GM12878 (cell line): ENCODE measurements around the gene TMEM229B. TPM values are rescaled to one million over a fixed set of nuclear protein-coding genes. Genes with fewer than 3 reads are reported as not detected.

ENCODE experiments used
- ATAC-seq: fragments of 200-7000 bp; cut with Tn5 transposase; 3 replicates; pipeline ENCODE4 v1.9.1; 2020; ENCODE audit warnings: mild to moderate bottlenecking, moderate library complexity
- BruUV-seq: library from RNA; stranded (reverse); fragments of 400-500 nt; replicated peaks from 2 replicates; lab custom pipeline; 2021; lab: Mats Ljungman, UMichigan
- CTCF ChIA-PET: fragments of 300-600 bp; sonication (Branson Sonifier 250); formaldehyde crosslinking; extraction: SDS; loops from one replicate; lab custom pipeline; 2021; ENCODE audit warnings: inconsistent platforms; lab: Yijun Ruan, JAX
- POLR2A ChIA-PET: fragments of 350-600 bp; formaldehyde crosslinking; extraction: SDS; loops from one replicate; lab custom pipeline; 2021; ENCODE audit warnings: inconsistent platforms; lab: Charles Lee
- RAD21 ChIA-PET: fragments of 300-600 bp; sonication (Branson Sonifier 250); formaldehyde crosslinking; loops from one replicate; lab custom pipeline; 2023; ENCODE audit warnings: antibody characterized with exemption; ENCODE audit not compliant: unreplicated experiment; lab: Charles Lee
- SMC1A ChIA-PET: fragments of 300-600 bp; sonication (Branson Sonifier 250); formaldehyde crosslinking; loops from one replicate; lab custom pipeline; 2023; ENCODE audit not compliant: unreplicated experiment, uncharacterized antibody; lab: Charles Lee
- DNase-seq: peaks from one replicate; pipeline ENCODE4 v3.0.0-alpha.2; 2011; ENCODE audit warnings: low read depth, low spot score
- FAIRE-seq: peaks from 3 replicates; lab custom pipeline; 2011; peaks lifted over from hg19 to GRCh38; lab: Jason Lieb, UNC
- H2AFZ ChIP-seq: 2 replicates; pipeline ENCODE4 v1.6.0; 2011; ENCODE audit warnings: low read depth, low read length, control low read depth; ENCODE audit not compliant: control insufficient read depth
- H3K27ac ChIP-seq: 2 replicates; pipeline ENCODE4 v1.5.1; 2011; ENCODE audit warnings: control low read depth; ENCODE audit not compliant: control insufficient read depth, insufficient read depth
- H3K27me3 ChIP-seq, 2 experiments: replicated peaks in 1 of 2; 2 replicates each; pipeline versions ENCODE4 v1.6.0 to v1.6.1; 2011; ENCODE audit warnings: low read length in 1 of 2; ENCODE audit not compliant: control insufficient read depth in 2 of 2, insufficient read depth in 2 of 2
- H3K36me3 ChIP-seq, 2 experiments: 2 replicates each; pipeline ENCODE4 v1.5.1; 2011; ENCODE audit warnings: low read length in 1 of 2; ENCODE audit not compliant: control insufficient read depth in 2 of 2, insufficient read depth in 2 of 2
- H3K4me1 ChIP-seq: 2 replicates; pipeline ENCODE4 v1.6.1; 2011; ENCODE audit warnings: mild to moderate bottlenecking, low read length, moderate library complexity, mixed read lengths; ENCODE audit not compliant: control insufficient read depth, insufficient read depth
- H3K4me2 ChIP-seq: 2 replicates; pipeline ENCODE4 v1.6.0; 2011; ENCODE audit warnings: control low read depth; ENCODE audit not compliant: control insufficient read depth, insufficient read depth
- H3K4me3 ChIP-seq: fragments of 200-600 bp; sonication (generic); 2 replicates; pipeline ENCODE4 v1.5.1; 2016
- H3K79me2 ChIP-seq: 2 replicates; pipeline ENCODE4 v1.6.0; 2011; ENCODE audit warnings: low read length; ENCODE audit not compliant: control insufficient read depth, insufficient read depth
- H3K9ac ChIP-seq: 2 replicates; pipeline ENCODE4 v1.8.0; 2011; ENCODE audit warnings: low read length, control low read depth, mixed read lengths; ENCODE audit not compliant: control insufficient read depth, insufficient read depth
- H3K9me3 ChIP-seq: replicated peaks from 3 replicates; pipeline ENCODE4 v1.5.1; 2011; ENCODE audit warnings: mild to moderate bottlenecking, low read length; ENCODE audit not compliant: control insufficient read depth, insufficient read depth
- H4K20me1 ChIP-seq: 2 replicates; pipeline ENCODE4 v1.6.0; 2011; ENCODE audit not compliant: control insufficient read depth, insufficient read depth
- BCL11A ChIP-seq: IDR thresholded peaks from 2 replicates; pipeline ENCODE4 v1.6.1; 2011; ENCODE audit warnings: low read depth, low read length
- E4F1 ChIP-seq: fragments of 450-650 bp; IDR thresholded peaks from 2 replicates; pipeline ENCODE4 v1.6.1; 2018; ENCODE audit warnings: borderline replicate concordance, mild to moderate bottlenecking; ENCODE audit not compliant: partially characterized antibody
- ELK1 ChIP-seq: IDR thresholded peaks from 2 replicates; pipeline ENCODE4 v1.6.1; 2012; ENCODE audit warnings: low read depth, low read length, improper control_type of control experiment
- GATAD2B ChIP-seq: fragments of 450-650 bp; conservative IDR thresholded peaks from 2 replicates; pipeline ENCODE4 v1.6.1; 2017; ENCODE audit warnings: low read depth, mild to moderate bottlenecking, moderate library complexity
- HDGF ChIP-seq: fragments of 450-650 bp; IDR thresholded peaks from 2 replicates; pipeline ENCODE4 v1.6.1; 2016; ENCODE audit warnings: antibody characterized with exemption
- IKZF2 ChIP-seq, 2 experiments: fragments of 450-650 bp; IDR thresholded peaks; 2 replicates each; pipeline ENCODE4 v1.6.1; 2017; ENCODE audit warnings: mild to moderate bottlenecking in 2 of 2, moderate library complexity in 2 of 2
- MEF2A ChIP-seq: IDR thresholded peaks from 2 replicates; pipeline ENCODE4 v1.6.1; 2011; ENCODE audit warnings: low read depth, mild to moderate bottlenecking, low read length, moderate library complexity; ENCODE audit not compliant: insufficient read depth
- PKNOX1 ChIP-seq: fragments of 450-650 bp; IDR thresholded peaks from 2 replicates; pipeline ENCODE4 v1.6.1; 2016; ENCODE audit warnings: mild to moderate bottlenecking
- SREBF1 ChIP-seq: IDR thresholded peaks from 2 replicates; pipeline ENCODE4 v1.6.1; 2012; ENCODE audit warnings: mild to moderate bottlenecking, low read length
- SUPT20H ChIP-seq: IDR thresholded peaks from 2 replicates; pipeline ENCODE4 v1.6.1; 2011; ENCODE audit warnings: low read depth, mild to moderate bottlenecking, low read length, moderate library complexity, borderline replicate concordance; ENCODE audit not compliant: control insufficient read depth
- TAF1 ChIP-seq: IDR thresholded peaks from 2 replicates; pipeline ENCODE4 v1.6.1; 2011; ENCODE audit warnings: mild to moderate bottlenecking, low read depth, low read length, borderline replicate concordance
- ZBED1 ChIP-seq: IDR thresholded peaks from 2 replicates; pipeline ENCODE4 v1.6.1; 2016; ENCODE audit warnings: borderline replicate concordance
- ZNF217 ChIP-seq: fragments of 450-650 bp; IDR thresholded peaks from 2 replicates; pipeline ENCODE4 v1.6.1; 2017; ENCODE audit warnings: antibody characterized with exemption, mild to moderate bottlenecking
- WGBS: methylation state at CpG from one replicate; pipeline ENCODE4 v1.1.6; 2016; ENCODE audit warnings: low lambda C conversion rate; ENCODE audit not compliant: insufficient replicate concordance, insufficient coverage; ENCODE audit errors: missing lambda C conversion rate; 5-methylcytosine and 5-hydroxymethylcytosine counted together
- in situ Hi-C: fragments of 300-500 bp; cut with MboI; formaldehyde crosslinking; loops from 9 replicates; pipeline ENCODE4 v1.14.3; 2018; ENCODE audit warnings: mixed read lengths
- intact Hi-C: fragments of 100-400 bp; cut with micrococcal nuclease; formaldehyde crosslinking; loops from one replicate; pipeline ENCODE4 v1.14.2; 2022; ENCODE audit not compliant: unreplicated experiment
- polyA plus RNA-seq, 11 experiments: library from polyadenylated mRNA; depleted of rRNA in 4 of 11; unstranded in 6 of 11; stranded (reverse) in 5 of 11; fragments of >200 nt; fragmentation: Nextera tagmentation in 4 of 11; fragmentation: Illumina TruSeq in 1 of 11; extraction: Ambion mirVana in 4 of 11; extraction: Trizol in 1 of 11; gene quantifications; 1 replicate in 1 of 11; 2 replicates in 10 of 11; pipeline versions ENCODE4 v1.2.1 to v1.2.3, GENCODE V29; 2011 to 2016; ENCODE audit warnings: inconsistent platforms in 2 of 11, missing spikeins in 2 of 11, low read depth in 1 of 11
- total RNA-seq, 4 experiments: library from RNA; depleted of rRNA in 3 of 4; stranded (reverse); fragments of >200 nt in 3 of 4; fragmentation: Illumina TruSeq in 1 of 4; extraction: Trizol in 1 of 4; gene quantifications; 2 replicates each; pipeline versions ENCODE4 v1.2.1 to v1.2.3, GENCODE V29; 2013 to 2021

TMEM229B gene
- total and polyA plus RNA-seq, 10 of the 15 experiments (the other 5 are each of a cell fraction or from before 2014, with no cell fraction given) = 0.24 to 5.3 (median 1.7) TPM

GRCh38 chr14:67485501-67486095 is 2.9 kb downstream of the TMEM229B start:
- H3K79me2 ChIP-seq = no peaks in the 10 kb centered on the region
- no peak overlapping the region for H3K4me3 ChIP-seq
- H3K9ac ChIP-seq = no peak overlapping the region
- no TSS peak for BruUV-seq
- ChIA-PET SMC1A (no interaction called here), CTCF (no interaction called here), RAD21 (no interaction called here), POLR2A (no interaction called here)
- intact Hi-C loops (no loop called here), in situ Hi-C loops (no loop called here)
- no peak overlapping the region for H3K27ac ChIP-seq
- H3K4me1 ChIP-seq = peaks cover 41% of the 10 kb centered on the region
- 99% methylated on average over 4 of the region's 4 CpGs for WGBS
- no peaks in the 10 kb centered on the region for H4K20me1 ChIP-seq
- H3K27me3 ChIP-seq = no peaks in the 10 kb centered on the region
- no peak for FAIRE-seq
- no peak for ATAC-seq
- H3K4me2 ChIP-seq = no peak overlapping the region
- peaks cover 6% of the 10 kb centered on the region; the same call in 2 of the 3 replicates for H3K9me3 ChIP-seq
- no peak for DNase-seq
- TF ChIP-seq TAF1 (no peak), ZBED1 (no peak), ZNF217 (no peak), BCL11A (no peak), SUPT20H (no peak)
- no peak overlapping the region for H2AFZ ChIP-seq
- no peaks in the 10 kb centered on the region for H3K36me3 ChIP-seq

- Histone ChIP-seq H3K4me2 (peak overlapping the region; percentile 21; the same call in 1 of the 2 replicates), H2AFZ (no peak overlapping the region), H3K9ac (no peak overlapping the region), H3K27me3 (no peaks in the 10 kb centered on the region), H4K20me1 (no peaks in the 10 kb centered on the region), H3K4me3 (no peak overlapping the region), H3K4me1 (peaks cover 31% of the 10 kb centered on the region), H3K27ac (no peak overlapping the region), H3K9me3 (peaks cover 4% of the 10 kb centered on the region; the same call in 2 of the 3 replicates), H3K79me2 (no peaks in the 10 kb centered on the region), H3K36me3 (no peaks in the 10 kb centered on the region)
- ChIA-PET CTCF (no interaction called here), POLR2A (no interaction called here), SMC1A (interaction anchor here (1.0 kb wide), 1 partner anchor 88 kb away, joined by 4 read pairs; no protein-coding TSS in a partner anchor), RAD21 (no interaction called here)
- no peak for DNase-seq
- no peak for TF ChIP-seq HDGF
- TF ChIP-seq E4F1 = no peak
- TF ChIP-seq SREBF1 = no peak
- no peak for TF ChIP-seq ELK1
- TF ChIP-seq PKNOX1 = peak; percentile 88
- peak; percentile 22; the same call in 1 of the 2 replicates for TF ChIP-seq MEF2A
- no peak for TF ChIP-seq IKZF2 (IDR thresholded peaks at IDR 0.05)
- no peak for TF ChIP-seq GATAD2B
- WGBS = 89% methylated on average over 8 of the region's 8 CpGs
- ATAC-seq = no peak
- in situ Hi-C loops = no loop called here
- no TSS peak for BruUV-seq
- FAIRE-seq = no peak
- intact Hi-C loops = no loop called here
These were observed 4.8 kb downstream of the TMEM229B start for GRCh38 chr14:67483579-67484285.
